GM18499 (cell line): ENCODE measurements around the gene ORC6.

Source experiments
- ATAC-seq: cut with Tn5 transposase; IDR thresholded peaks from one replicate; pipeline ENCODE4 v1.9.1; 2021; ENCODE audit warnings: moderate number of reproducible peaks; ENCODE audit not compliant: insufficient read depth, unreplicated experiment

ORC6 gene

DNA sequence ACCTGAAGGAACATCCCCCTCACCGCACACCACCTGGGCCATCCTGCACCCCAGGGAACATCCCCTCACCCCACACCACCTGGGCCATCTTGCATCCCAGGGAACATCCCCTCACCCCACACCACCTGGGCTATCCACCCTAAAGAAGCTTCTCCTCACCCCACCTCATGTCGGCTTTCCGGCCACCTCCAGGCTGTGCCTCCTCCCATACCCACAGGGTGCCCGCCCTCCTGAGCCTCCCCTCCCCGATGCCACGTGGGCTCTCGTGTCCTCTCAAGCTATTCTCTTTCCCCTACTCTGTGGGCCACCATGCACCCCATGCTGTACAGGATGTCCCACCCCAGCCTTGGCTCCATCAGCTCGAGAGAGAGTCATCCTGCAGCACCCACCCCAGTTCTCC is 40.7 kb downstream of the ORC6 start:
- ATAC-seq = no peak

DNA sequence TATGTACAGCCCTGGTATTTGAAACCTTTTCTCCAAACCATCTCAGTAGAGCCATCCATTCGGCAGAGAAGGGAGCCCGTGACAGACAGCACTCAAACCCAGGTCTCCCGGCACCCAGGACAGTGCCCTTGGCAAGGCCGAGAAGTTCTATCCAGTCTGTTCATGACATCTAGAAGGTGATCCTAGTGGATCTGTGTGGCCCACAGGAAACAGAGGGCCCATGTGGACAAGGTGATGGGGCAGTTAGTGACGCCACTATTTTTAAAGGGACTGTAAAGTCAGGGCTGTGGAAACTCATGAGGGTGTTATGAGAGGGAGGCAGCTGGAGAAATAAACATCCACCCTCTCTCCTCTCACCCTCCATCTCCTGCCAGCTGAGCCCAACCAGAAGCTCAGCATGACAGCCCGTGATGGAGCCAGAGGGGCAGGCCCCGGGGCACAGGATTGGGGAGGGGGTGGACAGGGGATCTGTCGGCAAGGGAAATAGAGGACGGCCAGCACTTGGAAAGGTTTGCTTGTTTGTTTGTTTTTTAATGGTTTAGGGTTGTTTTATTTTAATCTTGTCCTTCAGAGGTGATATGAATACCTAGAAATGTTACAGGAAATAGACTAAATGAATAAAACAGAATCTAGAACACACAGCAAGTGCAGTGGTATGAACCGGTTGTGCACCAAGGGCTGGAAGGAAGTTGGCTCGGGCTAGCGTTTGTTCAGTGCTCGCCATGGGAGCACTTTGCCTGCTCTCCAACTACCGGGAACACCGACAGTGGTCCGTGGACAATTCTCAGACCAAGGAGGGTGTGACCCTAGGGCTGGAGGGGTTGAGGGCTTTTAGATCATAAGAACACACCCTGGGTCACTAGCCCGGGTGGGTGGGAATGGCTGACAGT is 41.6 kb downstream of the ORC6 start:
- ATAC-seq = no peak

DNA sequence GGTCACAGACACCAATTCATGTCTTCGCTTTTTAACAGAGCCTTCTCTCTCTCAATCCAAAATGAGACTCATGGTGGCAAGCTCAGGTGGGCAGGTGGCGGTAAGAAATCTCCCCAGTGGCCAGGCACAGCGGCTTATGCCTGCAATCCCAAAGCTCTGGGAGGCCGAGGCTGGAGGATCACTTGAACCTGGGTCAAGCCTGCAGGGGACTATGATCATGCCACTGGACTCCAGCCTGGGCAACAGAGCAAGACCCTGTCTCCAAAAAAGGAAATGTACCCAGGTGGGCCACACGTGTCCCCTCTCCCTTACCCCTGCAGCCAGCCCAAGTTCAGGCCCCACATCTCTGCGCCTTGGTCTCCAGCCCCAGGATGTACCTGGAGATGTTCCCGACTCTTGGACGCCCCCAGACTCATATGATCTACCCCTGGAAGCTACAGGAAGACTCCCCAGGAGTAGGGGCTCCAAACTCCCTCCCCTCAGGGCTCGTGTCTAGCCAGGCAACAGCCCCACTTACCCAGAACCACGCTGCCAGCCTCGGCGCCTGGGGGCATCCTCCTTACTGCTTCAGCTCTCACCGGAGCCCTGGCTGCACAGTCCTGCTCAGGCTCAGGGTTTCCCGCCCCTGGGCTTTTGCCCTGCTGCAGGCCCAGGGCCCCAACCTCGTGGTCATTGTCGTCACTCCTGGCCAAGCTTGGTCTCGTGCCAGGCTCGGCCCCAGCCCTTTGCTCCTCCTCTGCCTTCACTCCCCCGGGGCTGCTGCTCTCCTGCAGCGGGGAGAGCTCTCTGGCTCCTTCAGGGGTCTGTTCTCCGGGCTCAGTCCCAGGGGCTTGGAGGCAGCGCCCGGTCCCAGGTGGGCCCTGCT is 42.5 kb downstream of the ORC6 start:
- ATAC-seq = no peak

DNA sequence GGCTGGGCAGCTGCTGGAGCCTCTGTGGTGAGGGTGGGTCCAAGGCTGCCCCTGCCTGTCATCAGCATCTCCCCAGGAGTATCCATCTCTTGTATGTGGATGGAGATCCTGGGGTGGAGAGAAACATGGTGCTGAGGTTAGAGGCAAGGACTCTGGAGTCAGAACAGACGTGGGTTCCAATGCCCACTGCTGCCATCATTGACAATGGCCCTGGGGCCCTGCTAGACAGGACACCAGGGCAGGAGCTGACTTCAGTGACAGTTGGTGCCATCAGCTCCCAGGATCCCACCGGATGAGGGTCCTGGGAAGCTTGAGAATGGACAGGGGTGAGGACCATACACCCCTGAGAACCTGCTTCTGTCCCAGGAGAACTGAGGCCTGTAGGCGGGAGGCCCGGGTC is 43.1 kb downstream of the ORC6 start:
- no peak for ATAC-seq

DNA sequence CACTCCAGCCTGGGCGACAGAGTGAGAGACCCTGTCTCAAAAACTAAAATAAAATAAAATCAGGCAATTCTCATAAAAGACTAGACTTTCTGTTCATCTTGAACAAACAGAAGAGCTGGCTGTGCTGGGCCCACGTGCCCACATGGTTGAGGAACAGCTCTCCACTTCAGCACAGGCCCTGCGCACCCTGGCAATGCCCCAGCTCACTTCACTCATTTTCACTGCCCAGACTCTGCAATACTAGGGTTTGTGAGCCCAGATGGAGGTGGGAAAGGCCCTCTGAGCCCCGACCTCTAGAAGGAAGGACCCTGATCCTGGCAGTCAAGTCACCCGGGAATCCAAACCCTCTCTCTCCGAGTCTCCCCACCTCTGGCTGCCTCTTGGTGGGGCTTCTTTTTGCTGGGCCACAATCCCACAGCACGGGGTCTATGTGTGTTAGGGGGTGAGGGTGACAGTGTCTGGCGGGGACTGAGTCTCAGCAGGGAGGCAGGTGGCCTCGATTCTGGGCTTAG is 43.9 kb downstream of the ORC6 start:
- ATAC-seq = no peak

DNA sequence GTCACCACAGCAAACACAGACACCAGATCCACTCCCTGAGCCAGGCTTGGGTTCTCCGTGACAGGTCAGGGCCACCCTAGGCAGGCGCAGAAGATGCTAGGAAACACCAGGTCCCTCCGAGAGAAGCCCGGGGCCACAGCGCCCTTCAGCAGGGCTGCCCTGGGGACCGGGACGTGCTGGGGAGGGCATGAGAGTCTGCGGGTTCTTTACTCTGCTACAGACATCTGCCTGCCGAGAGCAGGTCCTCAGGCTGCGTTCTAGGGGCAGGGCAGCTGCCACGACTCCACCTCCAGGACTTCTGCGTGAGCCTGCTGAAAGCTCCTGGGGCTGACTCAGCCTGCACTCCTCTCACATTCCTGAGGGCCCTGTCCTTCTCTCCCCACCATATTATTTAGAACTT is 47.2 kb downstream of the ORC6 start:
- no peak for ATAC-seq

DNA sequence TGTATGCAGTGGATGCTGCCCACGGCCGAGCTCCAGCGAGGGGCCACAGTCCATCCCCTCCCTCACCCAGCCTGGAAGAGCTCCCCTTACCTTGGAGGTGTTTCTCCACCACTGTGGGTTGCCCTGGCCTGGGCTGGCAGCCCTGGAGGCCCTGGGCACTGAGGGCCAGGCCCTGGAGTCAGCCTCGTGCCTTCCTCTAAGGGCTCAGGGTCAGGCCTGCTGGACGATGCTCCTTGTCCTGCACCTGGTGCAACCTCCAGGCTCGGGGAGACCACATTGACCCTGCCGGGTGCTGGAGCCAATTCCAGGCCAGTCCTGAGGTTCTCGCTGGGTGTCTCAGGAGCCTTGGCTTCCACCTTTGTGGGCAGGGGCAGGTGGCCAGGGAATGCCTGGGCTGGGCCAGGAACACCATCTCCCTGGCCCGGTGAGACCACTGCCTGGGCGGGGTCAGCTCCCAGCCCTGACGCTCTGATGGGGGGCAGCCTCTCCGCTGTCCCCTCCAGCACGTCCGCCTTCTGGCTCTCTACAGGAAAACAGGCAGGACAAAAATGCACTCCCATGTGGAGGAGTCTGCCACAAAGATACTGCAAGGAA is 48.3 kb downstream of the ORC6 start:
- ATAC-seq = no peak

DNA sequence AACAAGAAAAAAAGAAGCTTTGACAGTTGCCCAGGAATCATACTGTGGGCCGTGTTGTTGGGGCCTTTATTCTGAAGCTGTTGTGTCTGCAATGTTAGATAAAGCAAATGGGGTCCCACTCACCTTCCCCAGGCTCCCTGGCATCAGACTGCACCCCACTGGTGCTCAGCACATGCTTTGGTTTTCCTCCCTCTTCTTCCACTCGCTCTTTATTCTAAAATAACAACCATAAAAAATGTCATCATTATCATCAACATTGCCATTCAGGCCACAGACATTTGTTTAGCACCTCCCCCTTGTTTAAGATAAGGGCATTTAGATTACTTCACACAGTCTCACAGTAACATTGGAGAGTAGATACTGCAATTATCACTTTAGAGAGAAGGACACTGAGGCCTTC is 50.5 kb downstream of the ORC6 start:
- no peak for ATAC-seq

DNA sequence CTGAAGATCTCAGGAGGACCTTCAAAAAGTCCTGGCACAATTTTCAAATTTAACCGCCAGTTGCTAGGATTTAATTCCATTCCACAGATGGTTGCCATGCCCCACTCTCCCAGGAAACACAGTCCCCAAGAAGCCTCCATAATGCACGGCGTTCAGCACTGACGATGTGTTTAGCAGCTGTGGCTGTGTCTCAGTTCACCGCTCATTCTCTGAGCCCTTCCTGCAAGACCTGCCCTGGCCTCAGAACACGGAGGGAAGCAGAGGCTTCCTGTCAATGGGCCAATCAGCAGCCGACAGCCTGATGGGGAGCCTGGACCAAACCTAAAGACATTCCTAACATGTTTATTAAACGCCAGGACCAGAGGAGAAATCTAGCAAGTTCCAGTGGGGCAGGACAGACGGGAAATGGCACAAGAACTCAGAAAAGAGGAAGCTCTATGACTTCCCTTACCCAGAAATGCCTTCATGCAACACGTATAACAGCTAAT is 53.8 kb downstream of the ORC6 start:
- no peak for ATAC-seq

DNA sequence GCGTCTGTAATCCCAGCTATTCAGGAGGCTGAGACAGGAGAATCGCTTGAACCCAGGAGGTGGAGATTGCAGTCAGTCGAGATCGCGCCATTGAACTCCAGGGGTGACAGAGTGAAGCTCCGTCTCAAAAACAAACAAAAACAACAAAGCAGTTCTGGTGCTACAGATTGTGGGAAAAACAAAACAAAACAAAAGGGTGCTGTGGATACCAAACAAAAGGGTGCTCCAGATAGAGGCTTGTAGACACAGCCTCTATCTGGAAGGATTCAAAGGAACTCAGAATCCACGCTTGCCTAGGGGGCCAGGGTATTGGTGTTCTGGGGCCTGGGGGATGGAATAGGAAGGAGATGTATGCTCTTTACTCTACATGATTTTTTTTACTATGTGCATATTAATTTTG is 56.2 kb downstream of the ORC6 start:
- ATAC-seq = no peak

DNA sequence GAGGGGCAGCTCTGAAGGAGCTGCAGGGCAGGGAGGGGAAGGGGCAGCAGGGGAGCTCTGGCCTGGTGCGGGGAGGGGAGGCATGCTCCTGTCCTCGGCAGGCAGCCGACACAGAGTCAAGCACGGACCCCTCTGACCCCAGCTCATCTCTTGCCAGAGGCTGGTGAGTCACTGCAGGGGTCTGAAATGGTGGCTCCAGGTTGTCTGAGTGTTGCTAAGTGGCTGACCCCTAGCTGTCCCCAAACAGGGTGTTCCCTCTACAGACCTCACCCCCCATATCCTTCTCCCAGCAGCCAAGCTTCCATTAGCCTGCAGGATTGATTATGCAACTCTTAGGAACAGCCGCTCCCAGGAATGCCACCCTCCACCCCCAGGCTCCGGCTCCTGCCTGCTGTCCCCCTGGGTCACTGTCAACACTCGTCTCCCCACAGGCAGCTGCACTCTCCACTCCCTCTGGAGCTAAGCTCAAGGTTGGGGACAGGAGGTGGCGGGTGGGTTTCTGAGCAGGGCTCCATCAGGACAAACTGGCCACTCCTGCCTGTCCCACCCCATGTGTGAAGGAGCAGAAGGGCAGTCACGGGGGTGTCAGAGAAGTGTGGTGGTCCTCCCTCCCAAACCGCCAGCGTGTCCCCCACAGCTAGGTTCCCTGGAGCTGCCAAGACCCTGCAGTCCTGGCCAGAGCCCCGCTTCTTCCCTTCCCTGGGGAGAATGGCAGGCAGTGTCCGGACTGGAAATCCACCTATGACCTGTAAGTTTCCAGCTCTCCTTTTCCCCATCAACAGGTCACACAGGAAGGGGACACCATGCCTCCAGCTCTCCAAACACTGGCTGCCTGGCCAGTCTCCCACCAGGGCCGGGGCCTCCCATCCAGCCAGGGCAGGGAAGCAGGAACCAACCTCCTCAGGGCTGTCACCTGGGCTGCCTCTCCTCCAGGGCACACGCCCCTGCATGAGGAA is 57.6 kb downstream of the ORC6 start:
- no peak for ATAC-seq
